GM21390 (cell line): ENCODE measurements around the gene IFT57.
"Not testable (repeated sequence)": the region's sequence is repeated elsewhere in the genome, so short reads cannot be mapped to it uniquely, and the experiment has no call there.

ENCODE experiments used
- ATAC-seq: cut with Tn5 transposase; IDR thresholded peaks from one replicate; pipeline ENCODE4 v1.9.1; 2021; ENCODE audit not compliant: unreplicated experiment

IFT57 gene

GRCh38 chr3:108221911-108222852 is at the start of gene IFT57:
Gene IFT57, minus strand, starts transcription at chr3:108222424. Its CDS starts 102 bp downstream, at chr3:108222322.
- peak; percentile 90 for ATAC-seq

- no peak for ATAC-seq
Measured at GRCh38 chr3:108271626-108272025, 49.4 kb upstream of the IFT57 start.

- ATAC-seq: not testable (repeated sequence)
Measured at GRCh38 chr3:108268235-108268634, 46.0 kb upstream of the IFT57 start.

GRCh38 chr3:108264534-108265298 is 42.5 kb upstream of the IFT57 start:
- peak; percentile 81 for ATAC-seq

- ATAC-seq: no peak
Measured at GRCh38 chr3:108255131-108255530, 32.9 kb upstream of the IFT57 start.

GRCh38 chr3:108251844-108252243 is 29.6 kb upstream of the IFT57 start:
- no peak for ATAC-seq

- ATAC-seq: no peak
Measured at GRCh38 chr3:108251265-108251664, 29.0 kb upstream of the IFT57 start.

- ATAC-seq: no peak
Measured at GRCh38 chr3:108250626-108251025, 28.4 kb upstream of the IFT57 start.

GRCh38 chr3:108243243-108243642 is 21.0 kb upstream of the IFT57 start:
- no peak for ATAC-seq

- ATAC-seq: no peak
Measured at GRCh38 chr3:108242776-108243175, 20.6 kb upstream of the IFT57 start.

- no peak for ATAC-seq
Measured at GRCh38 chr3:108241721-108242120, 19.5 kb upstream of the IFT57 start.

GRCh38 chr3:108241146-108241545 is 18.9 kb upstream of the IFT57 start:
- no peak for ATAC-seq

- no peak for ATAC-seq
Measured at GRCh38 chr3:108239082-108239481, 16.9 kb upstream of the IFT57 start.

GRCh38 chr3:108235290-108235689 is 13.1 kb upstream of the IFT57 start:
- ATAC-seq: no peak

- no peak for ATAC-seq
Measured at GRCh38 chr3:108234387-108234957, 12.2 kb upstream of the IFT57 start.

GRCh38 chr3:108228286-108228685 is 6.1 kb upstream of the IFT57 start:
- no peak for ATAC-seq

GRCh38 chr3:108227131-108227530 is 4.9 kb upstream of the IFT57 start:
- ATAC-seq: no peak

GRCh38 chr3:108225221-108225620 is 3.0 kb upstream of the IFT57 start:
- no peak for ATAC-seq

GRCh38 chr3:108223928-108224327 is 1.7 kb upstream of the IFT57 start:
- no peak for ATAC-seq

GRCh38 chr3:108222853-108223565 is 785 bp upstream of the IFT57 start:
- no peak for ATAC-seq

- no peak for ATAC-seq
Measured at GRCh38 chr3:108221393-108221792, 831 bp downstream of the IFT57 start.
